Type B pancreatic cell (in vitro differentiated cells): ENCODE measurements around the gene ATP7B. TPM values are rescaled to one million over a fixed set of nuclear protein-coding genes. Genes with fewer than 3 reads are reported as not detected.
A peak's percentile ranks its signal among the peaks of the same experiment; 100 is the strongest.

Experiments used
- DNase-seq: peaks from one replicate; pipeline ENCODE4 v3.0.0; 2021; ENCODE audit warnings: mixed read lengths; ENCODE audit not compliant: unreplicated experiment; ENCODE audit errors: extremely low spot score
- H3K27ac Mint-ChIP-seq: 2 replicates; pipeline ENCODE4 v1.8.0; 2021; ENCODE audit warnings: mild to moderate bottlenecking, mixed read lengths
- H3K27me3 Mint-ChIP-seq: 2 replicates; pipeline ENCODE4 v1.8.0; 2021; ENCODE audit warnings: mixed read lengths
- H3K36me3 Mint-ChIP-seq: 2 replicates; pipeline ENCODE4 v1.8.0; 2021; ENCODE audit warnings: mixed read lengths
- H3K4me1 Mint-ChIP-seq: one replicate; pipeline ENCODE4 v1.8.0; 2021; ENCODE audit warnings: mixed read lengths; ENCODE audit not compliant: unreplicated experiment
- H3K4me3 Mint-ChIP-seq: 2 replicates; pipeline ENCODE4 v1.8.0; 2021; ENCODE audit warnings: mild to moderate bottlenecking, mixed read lengths
- H3K9me3 Mint-ChIP-seq: 2 replicates; pipeline ENCODE4 v1.8.0; 2021; ENCODE audit warnings: mixed read lengths
- CTCF ChIP-seq: fragments of 200-600 bp; sonication (generic); conservative IDR thresholded peaks from 2 replicates; pipeline ENCODE4 v1.5.0; 2021; ENCODE audit warnings: antibody characterized with exemption, mild to moderate bottlenecking
- total RNA-seq: library from RNA; stranded (reverse); gene quantifications from 2 replicates; pipeline ENCODE4 v1.2.1, GENCODE V29; 2021; ENCODE audit warnings: low replicate concordance

ATP7B gene
- total RNA-seq, 1 donor from 2014 or later, result 27.7 TPM

- H3K27ac Mint-ChIP-seq, result no peak overlapping the region
- DNase-seq, result no peak
- H3K4me1 Mint-ChIP-seq, result peaks cover 18% of the 10 kb centered on the region
- TF ChIP-seq CTCF, result no peak
- H3K4me3 Mint-ChIP-seq, result no peak overlapping the region
- peaks cover 16% of the 10 kb centered on the region for H3K27me3 Mint-ChIP-seq
- H3K9me3 Mint-ChIP-seq, result no peaks in the 10 kb centered on the region
- peaks cover 5% of the 10 kb centered on the region for H3K36me3 Mint-ChIP-seq
Measured at GRCh38 chr13:52006523-52007245, 4.6 kb downstream of the ATP7B start.

DNA sequence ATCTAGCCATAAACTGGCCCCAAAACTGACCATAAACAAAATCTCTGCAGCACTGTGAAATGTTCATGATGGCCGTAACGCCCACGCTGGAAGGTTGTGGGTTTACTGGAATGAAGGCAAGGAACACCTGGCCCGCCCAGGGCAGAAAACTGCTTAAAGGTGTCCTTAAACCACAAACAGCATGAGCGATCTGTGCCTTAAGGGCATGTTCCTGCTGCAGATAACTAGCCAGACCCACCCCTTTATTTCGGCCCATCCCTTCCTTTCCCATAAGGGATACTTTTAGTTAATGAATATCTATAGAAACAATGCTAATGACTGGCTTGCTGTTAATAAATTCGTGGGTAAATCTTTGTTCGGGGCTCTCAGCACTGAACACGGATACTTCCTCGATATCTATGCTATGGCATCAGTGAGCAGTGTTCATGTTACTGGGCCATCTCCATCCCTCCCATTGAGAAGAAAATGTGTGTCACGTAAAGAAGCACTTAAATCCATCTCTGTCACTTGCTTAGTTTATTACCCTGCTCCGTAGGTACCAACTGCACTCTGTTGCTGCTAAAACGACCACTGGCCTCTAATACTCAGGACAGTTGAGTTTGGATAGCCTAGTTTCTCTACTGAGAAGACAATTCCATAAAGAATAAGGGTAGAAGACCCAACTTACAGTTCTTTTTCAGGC lies 5.3 kb downstream of the ATP7B start:
- H3K4me3 Mint-ChIP-seq, result no peak overlapping the region
- TF ChIP-seq CTCF, result no peak
- H3K27me3 Mint-ChIP-seq, result peaks cover 13% of the 10 kb centered on the region
- no peak for DNase-seq
- H3K4me1 Mint-ChIP-seq, result peaks cover 22% of the 10 kb centered on the region
- H3K9me3 Mint-ChIP-seq, result no peaks in the 10 kb centered on the region
- H3K27ac Mint-ChIP-seq, result peak overlapping the region; percentile 24
- peaks cover 5% of the 10 kb centered on the region for H3K36me3 Mint-ChIP-seq

GRCh38 chr13:52004511-52005170 lies 6.6 kb downstream of the ATP7B start:
- H3K27ac Mint-ChIP-seq, result no peak overlapping the region
- H3K27me3 Mint-ChIP-seq, result peaks cover under 1% of the 10 kb centered on the region
- TF ChIP-seq CTCF, result no peak
- H3K4me3 Mint-ChIP-seq, result no peak overlapping the region
- H3K4me1 Mint-ChIP-seq, result peaks cover 25% of the 10 kb centered on the region
- no peaks in the 10 kb centered on the region for H3K9me3 Mint-ChIP-seq
- H3K36me3 Mint-ChIP-seq, result peaks cover 4% of the 10 kb centered on the region
- no peak for DNase-seq

- H3K4me3 Mint-ChIP-seq, result no peak overlapping the region
- peaks cover 36% of the 10 kb centered on the region for H3K4me1 Mint-ChIP-seq
- DNase-seq, result no peak
- no peaks in the 10 kb centered on the region for H3K9me3 Mint-ChIP-seq
- no peak for TF ChIP-seq CTCF
- H3K27me3 Mint-ChIP-seq, result no peaks in the 10 kb centered on the region
- no peak overlapping the region for H3K27ac Mint-ChIP-seq
- H3K36me3 Mint-ChIP-seq, result no peaks in the 10 kb centered on the region
Measured at GRCh38 chr13:52003541-52003940, 7.7 kb downstream of the ATP7B start.

GRCh38 chr13:52002361-52002760 lies 8.9 kb downstream of the ATP7B start:
- Mint-ChIP-seq H3K27me3 (no peaks in the 10 kb centered on the region), H3K36me3 (no peaks in the 10 kb centered on the region), H3K4me1 (peaks cover 45% of the 10 kb centered on the region), H3K4me3 (no peak overlapping the region), H3K27ac (no peak overlapping the region), H3K9me3 (no peaks in the 10 kb centered on the region)
- no peak for DNase-seq
- TF ChIP-seq CTCF, result no peak
